Right lobe of liver (tissue), 4 donors: Measurements from ENCODE around the gene ZNF300.

Experiments used
- POLR2A ChIP-seq: fragments of 450-650 bp; IDR thresholded peaks from one replicate; pipeline ENCODE4 v1.6.1; 2017; ENCODE audit warnings: antibody characterized with exemption, mild to moderate bottlenecking
- TF ChIP-seq, protein P1 (sequence below), 4 donors: fragments of 200-600 bp in 3 of 4; fragments of 450-650 bp in 1 of 4; IDR thresholded peaks; one replicate each; pipeline versions ENCODE4 v1.5.1 to v1.8.0; 2016 to 2022; ENCODE audit warnings: antibody characterized with exemption in 4 of 4, mild to moderate bottlenecking in 2 of 4
- donor health status: DM: no; HTN: no; CAD: no.
- donor health status: DM: no; HTN: no; CAD: no.
- donor health status: DM: no; HTN: yes; CAD: no.

GRCh38 chr5:150847334-150847695 lies 57.5 kb downstream of the ZNF300 start:
- TF ChIP-seq, protein P1, sequence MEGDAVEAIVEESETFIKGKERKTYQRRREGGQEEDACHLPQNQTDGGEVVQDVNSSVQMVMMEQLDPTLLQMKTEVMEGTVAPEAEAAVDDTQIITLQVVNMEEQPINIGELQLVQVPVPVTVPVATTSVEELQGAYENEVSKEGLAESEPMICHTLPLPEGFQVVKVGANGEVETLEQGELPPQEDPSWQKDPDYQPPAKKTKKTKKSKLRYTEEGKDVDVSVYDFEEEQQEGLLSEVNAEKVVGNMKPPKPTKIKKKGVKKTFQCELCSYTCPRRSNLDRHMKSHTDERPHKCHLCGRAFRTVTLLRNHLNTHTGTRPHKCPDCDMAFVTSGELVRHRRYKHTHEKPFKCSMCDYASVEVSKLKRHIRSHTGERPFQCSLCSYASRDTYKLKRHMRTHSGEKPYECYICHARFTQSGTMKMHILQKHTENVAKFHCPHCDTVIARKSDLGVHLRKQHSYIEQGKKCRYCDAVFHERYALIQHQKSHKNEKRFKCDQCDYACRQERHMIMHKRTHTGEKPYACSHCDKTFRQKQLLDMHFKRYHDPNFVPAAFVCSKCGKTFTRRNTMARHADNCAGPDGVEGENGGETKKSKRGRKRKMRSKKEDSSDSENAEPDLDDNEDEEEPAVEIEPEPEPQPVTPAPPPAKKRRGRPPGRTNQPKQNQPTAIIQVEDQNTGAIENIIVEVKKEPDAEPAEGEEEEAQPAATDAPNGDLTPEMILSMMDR (IDR thresholded peaks at IDR 0.05): no peak
- TF ChIP-seq POLR2A: no peak
